SK-N-MC (cell line): ENCODE data around the gene INPP1.

Experiments used
- DNase-seq: peaks from one replicate; pipeline ENCODE4 v3.0.0-alpha.2; 2011; ENCODE audit warnings: low read depth, low spot score
- H3K27ac ChIP-seq: fragments of 200-600 bp; sonication (generic); 2 replicates; pipeline ENCODE4 v1.5.1; 2016; ENCODE audit warnings: mixed run types
- H3K36me3 ChIP-seq: fragments of 200-600 bp; sonication (generic); 2 replicates; pipeline ENCODE4 v1.6.1; 2017; ENCODE audit warnings: antibody characterized with exemption, low read length, mixed read lengths; ENCODE audit not compliant: insufficient read depth
- H3K4me3 ChIP-seq: fragments of 200-600 bp; sonication (generic); 2 replicates; pipeline ENCODE4 v1.5.1; 2016
- H3K9ac ChIP-seq: fragments of 200-600 bp; sonication (generic); 2 replicates; pipeline ENCODE4 v1.8.0; 2017; ENCODE audit warnings: mixed run types, mixed read lengths; ENCODE audit not compliant: insufficient read length
- H3K9me3 ChIP-seq: fragments of 200-600 bp; sonication (generic); 2 replicates; pipeline ENCODE4 v1.6.1; 2017; ENCODE audit warnings: low read depth, mild to moderate bottlenecking, antibody characterized with exemption, low read length, moderate library complexity, mixed read lengths
- EZH2 ChIP-seq: fragments of 200-600 bp; sonication (generic); IDR thresholded peaks from one replicate; pipeline ENCODE4 v1.6.1; 2017; ENCODE audit warnings: antibody characterized with exemption
- FOXP2 ChIP-seq: optimal IDR thresholded peaks from 2 replicates; pipeline ENCODE3; 2011; ENCODE audit warnings: mild to moderate bottlenecking, moderate library complexity; ENCODE audit not compliant: insufficient read depth; ENCODE audit errors: extremely low read length, control extremely low read depth
- POLR2AphosphoS5 ChIP-seq: IDR thresholded peaks from 2 replicates; pipeline ENCODE4 v1.6.1; 2012; ENCODE audit warnings: mild to moderate bottlenecking, low read depth, low read length, borderline replicate concordance

The INPP1 gene

DNA sequence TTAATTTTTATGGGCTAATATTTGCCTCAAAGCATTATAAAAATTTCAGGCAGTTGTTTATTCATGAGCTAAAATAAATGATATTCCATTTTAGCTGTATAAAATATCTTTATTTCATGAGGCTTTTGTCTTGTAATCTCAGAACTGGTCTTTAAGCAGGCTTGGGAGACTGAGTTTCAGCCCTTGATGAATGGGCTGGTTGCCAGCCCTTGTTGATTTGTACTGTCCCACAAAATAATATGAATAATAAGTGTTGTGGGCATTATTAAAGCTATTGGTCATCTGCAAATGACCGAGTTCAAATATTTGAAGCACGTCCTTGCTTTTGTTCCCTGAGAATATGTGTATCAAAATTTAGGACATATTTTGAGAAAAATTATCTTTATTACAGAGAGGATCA is 18.2 kb downstream of the INPP1 start:
- Histone ChIP-seq H3K36me3 (no peaks in the 10 kb centered on the region), H3K4me3 (no peak overlapping the region), H3K9ac (no peak overlapping the region), H3K9me3 (no peaks in the 10 kb centered on the region), H3K27ac (no peak overlapping the region)
- DNase-seq: no peak
- TF ChIP-seq FOXP2: no peak
- no peak for TF ChIP-seq EZH2
- no peak for TF ChIP-seq POLR2AphosphoS5

DNA sequence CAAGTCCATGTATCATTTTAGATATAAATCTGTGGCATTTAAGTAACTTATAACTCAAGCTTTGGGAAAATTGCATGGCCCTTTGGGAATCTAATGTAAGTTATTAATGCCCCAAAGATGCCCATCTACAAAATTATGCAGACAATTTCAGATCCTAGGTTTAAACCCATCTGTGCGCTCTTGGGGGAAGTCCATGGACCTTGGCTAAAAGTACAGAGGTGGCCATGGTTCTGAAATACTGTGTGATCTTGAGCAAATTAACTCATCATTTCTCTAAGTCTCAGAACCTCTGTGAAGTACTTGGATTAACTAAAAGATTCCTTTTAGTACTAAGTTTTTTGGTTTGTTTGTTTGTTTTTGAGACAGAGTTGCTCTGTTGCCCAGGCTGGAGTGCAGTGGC is 19.5 kb downstream of the INPP1 start:
- H3K27ac ChIP-seq: no peak overlapping the region
- TF ChIP-seq POLR2AphosphoS5 (no peak), EZH2 (no peak), FOXP2 (no peak)
- no peak overlapping the region for H3K4me3 ChIP-seq
- H3K9ac ChIP-seq: no peak overlapping the region
- no peaks in the 10 kb centered on the region for H3K9me3 ChIP-seq
- no peak for DNase-seq
- no peaks in the 10 kb centered on the region for H3K36me3 ChIP-seq

DNA sequence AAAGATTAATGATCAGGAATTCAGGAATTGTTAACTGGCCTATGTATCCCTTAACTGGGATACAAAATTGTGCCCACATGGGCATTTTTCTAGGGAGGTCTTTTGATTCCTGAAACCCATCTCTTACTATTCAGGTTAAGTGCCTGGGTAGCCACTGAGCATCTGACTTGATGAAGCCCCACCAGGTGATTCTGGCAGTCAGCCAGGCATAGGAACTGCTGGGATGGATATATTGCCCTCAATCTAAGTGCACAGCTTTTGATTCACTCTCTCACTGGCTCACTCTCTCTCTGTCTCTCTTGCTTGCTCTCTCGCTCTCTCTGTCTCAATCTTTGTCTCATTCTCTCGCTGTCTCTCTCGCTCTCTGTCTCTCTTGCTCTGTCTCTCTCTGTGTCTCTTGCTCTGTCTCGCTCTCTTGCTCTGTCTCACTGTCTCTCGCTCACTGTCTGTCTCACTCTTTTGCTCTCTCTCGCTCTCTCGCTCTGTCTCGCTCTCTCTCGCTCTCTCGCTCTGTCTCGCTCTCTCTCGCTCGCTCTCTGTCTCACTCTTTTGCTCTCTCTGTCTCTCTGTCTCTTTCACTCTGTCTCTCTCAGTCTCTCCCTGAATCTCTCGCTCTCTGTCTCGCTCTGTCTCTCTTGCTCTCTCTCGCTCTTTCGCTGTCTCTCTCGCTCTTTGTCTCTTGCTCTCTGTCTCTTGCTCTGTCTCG is 22.3 kb downstream of the INPP1 start:
- Histone ChIP-seq H3K4me3 (no peak overlapping the region), H3K27ac (no peak overlapping the region), H3K9me3 (no peaks in the 10 kb centered on the region), H3K9ac (no peak overlapping the region), H3K36me3 (no peaks in the 10 kb centered on the region)
- TF ChIP-seq POLR2AphosphoS5 (no peak), FOXP2 (no peak), EZH2 (no peak)
- DNase-seq: no peak

DNA sequence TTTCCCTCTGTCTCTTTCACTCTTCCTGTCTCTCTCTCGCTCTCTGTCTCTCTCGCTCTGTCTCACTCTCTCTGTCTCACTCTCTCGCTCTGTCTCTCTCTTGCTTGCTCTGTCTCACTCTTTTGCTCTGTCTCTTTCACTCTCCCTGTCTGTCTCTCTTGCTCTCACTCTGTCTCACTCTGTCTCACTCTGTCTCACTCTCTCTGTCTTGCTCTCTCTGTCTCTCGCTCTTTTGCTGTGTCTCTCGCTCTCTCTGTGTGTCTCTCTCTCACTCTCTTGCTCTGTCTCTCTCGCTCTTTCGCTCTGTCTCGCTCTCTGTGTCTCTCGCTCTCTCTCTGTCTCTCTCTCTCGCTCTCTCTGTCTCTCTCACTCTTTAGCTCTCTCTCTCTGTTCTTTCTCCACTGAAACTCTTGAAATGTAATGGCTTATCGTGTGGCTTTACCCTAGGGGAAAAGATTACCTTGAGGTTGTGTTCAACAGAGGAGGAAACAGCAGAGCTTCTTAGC is 22.9 kb downstream of the INPP1 start:
- TF ChIP-seq POLR2AphosphoS5 (no peak), EZH2 (no peak), FOXP2 (no peak)

DNA sequence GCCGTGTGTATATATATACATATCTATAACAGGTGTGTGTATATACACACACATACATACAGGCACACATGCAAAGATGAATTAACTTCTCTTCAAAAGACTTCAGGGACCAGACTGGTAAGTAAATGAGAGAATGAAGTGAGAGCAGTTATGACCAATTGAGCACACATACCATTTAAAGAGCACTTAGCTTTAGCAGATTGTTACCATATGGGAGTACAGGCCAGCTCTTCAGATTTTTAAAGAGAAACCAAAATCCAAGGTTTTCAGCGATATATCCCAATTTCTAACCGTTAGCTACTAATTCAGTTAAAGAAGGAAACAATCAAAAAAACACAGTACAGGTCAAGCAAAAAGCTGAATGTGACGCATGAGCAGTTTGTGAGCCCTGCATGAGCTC is 23.7 kb downstream of the INPP1 start:
- no peak overlapping the region for H3K4me3 ChIP-seq
- no peaks in the 10 kb centered on the region for H3K36me3 ChIP-seq
- no peak for DNase-seq

More for the DNA sequence above, 22.9 kb downstream of the INPP1 start:
- Histone ChIP-seq H3K4me3 (no peak overlapping the region), H3K36me3 (no peaks in the 10 kb centered on the region), H3K27ac (no peak overlapping the region), H3K9me3 (no peaks in the 10 kb centered on the region), H3K9ac (no peak overlapping the region)
- no peak for DNase-seq

DNA sequence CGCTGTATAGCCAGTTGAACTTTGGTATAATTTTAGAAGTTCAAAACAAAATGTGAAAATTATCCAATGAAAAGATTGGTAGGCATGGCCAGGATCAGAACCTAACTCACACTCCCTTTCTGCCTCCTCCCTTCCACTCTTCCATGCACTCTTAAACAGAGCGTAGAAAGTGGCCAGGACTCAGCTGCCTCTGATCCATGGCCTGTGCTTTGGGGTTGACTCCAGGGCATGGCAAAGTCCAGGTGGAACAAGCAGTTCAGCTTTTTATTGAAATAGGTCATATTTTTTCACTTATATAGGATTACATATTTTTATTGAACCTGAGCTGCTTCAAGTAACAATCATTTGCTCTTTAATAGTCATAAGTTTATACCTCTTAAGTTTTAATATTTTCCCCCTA is 26.2 kb downstream of the INPP1 start:
- no peak overlapping the region for H3K27ac ChIP-seq
- no peak overlapping the region for H3K9ac ChIP-seq
- H3K36me3 ChIP-seq: no peaks in the 10 kb centered on the region
- DNase-seq: no peak
- no peak overlapping the region for H3K4me3 ChIP-seq
- H3K9me3 ChIP-seq: no peaks in the 10 kb centered on the region
- TF ChIP-seq FOXP2 (no peak), POLR2AphosphoS5 (no peak), EZH2 (no peak)

More for the DNA sequence above, 23.7 kb downstream of the INPP1 start:
- TF ChIP-seq FOXP2: no peak
- no peak for TF ChIP-seq POLR2AphosphoS5
- TF ChIP-seq EZH2: no peak
- Histone ChIP-seq H3K9me3 (no peaks in the 10 kb centered on the region), H3K27ac (no peak overlapping the region), H3K9ac (no peak overlapping the region)

DNA sequence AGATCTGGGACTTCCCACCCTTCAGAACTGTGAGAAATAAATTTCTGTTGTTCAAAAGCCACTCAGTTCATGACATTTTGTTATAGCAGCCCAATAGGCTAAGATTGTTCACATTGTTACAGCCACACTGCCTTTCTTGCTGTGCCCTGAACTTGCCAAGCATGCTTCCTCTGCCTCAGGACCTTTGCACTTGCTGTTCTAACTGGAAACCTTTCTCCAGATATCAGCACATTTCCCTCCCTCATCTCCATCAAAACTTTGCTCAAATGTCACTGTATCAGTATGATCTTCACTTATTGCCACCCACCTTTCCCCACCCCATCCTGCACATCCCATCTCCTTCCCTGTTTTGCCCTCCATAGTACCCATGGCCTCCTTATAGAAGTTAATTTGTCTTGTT is 32.7 kb downstream of the INPP1 start:
- Histone ChIP-seq H3K27ac (no peak overlapping the region), H3K9me3 (no peaks in the 10 kb centered on the region), H3K9ac (no peak overlapping the region), H3K36me3 (no peaks in the 10 kb centered on the region), H3K4me3 (no peak overlapping the region)
- no peak for TF ChIP-seq FOXP2
- no peak for TF ChIP-seq EZH2
- TF ChIP-seq POLR2AphosphoS5: no peak
- DNase-seq: no peak

DNA sequence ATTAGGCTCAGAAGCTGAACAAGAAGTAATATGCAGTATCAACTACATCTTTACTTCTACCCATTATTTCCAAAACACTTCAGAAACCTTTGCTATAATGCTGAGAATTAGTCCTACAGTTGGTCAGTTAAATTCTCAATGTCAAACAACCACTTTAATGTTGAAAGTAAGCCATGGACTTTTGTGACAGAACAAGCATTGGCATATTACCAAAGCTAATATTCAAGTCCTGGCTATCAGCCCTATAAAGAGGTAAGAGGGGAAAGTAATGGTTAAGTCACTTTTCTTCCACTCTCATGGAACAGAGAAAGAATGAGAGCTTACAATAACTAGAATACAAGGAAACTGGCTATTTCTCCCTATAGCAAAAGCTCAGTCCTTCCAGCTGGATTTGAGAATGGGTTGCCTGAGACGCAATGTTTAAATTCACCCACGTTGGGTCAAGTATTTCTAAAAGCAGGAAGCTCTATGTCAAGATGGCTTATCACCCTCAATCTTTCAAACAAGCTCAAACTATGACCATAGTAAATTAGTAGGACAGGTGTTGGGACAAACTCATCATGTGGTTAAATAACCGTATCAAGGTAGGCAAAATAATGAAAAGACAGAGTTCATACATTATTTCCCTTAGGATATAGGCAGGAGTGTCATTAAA is 33.3 kb downstream of the INPP1 start:
- Histone ChIP-seq H3K36me3 (no peaks in the 10 kb centered on the region), H3K9ac (no peak overlapping the region), H3K9me3 (no peaks in the 10 kb centered on the region), H3K4me3 (no peak overlapping the region), H3K27ac (no peak overlapping the region)
- no peak for DNase-seq
- TF ChIP-seq FOXP2: no peak
- no peak for TF ChIP-seq POLR2AphosphoS5
- no peak for TF ChIP-seq EZH2
